Liver (tissue), 9 donors: ENCODE measurements around the gene TMEFF1. TPM values are rescaled to one million over a fixed set of nuclear protein-coding genes. Genes with fewer than 3 reads are reported as not detected.

Source experiments
- DNase-seq: peaks from one replicate; pipeline ENCODE4 v3.0.0-alpha.2; 2017; ENCODE audit warnings: low spot score
- H3K27ac ChIP-seq, 2 donors: one replicate each; pipeline ENCODE4 v1.7.0; 2013; ENCODE audit warnings: inconsistent platforms in 2 of 2, low read length in 2 of 2, control low read depth in 1 of 2, low read depth in 1 of 2, mild to moderate bottlenecking in 1 of 2
- H3K27me3 ChIP-seq, 4 donors: one replicate each; pipeline versions ENCODE4 v1.6.1 to v1.7.0; 2013; ENCODE audit warnings: low read length in 3 of 4, inconsistent platforms in 1 of 4, mild to moderate bottlenecking in 1 of 4, moderate library complexity in 1 of 4; ENCODE audit not compliant: control insufficient read depth in 4 of 4, insufficient read depth in 4 of 4
- H3K36me3 ChIP-seq, 4 donors: one replicate each; pipeline versions ENCODE4 v1.6.1 to v1.7.0; 2013; ENCODE audit warnings: low read length in 3 of 4, mild to moderate bottlenecking in 3 of 4, low read depth in 1 of 4, moderate library complexity in 1 of 4; ENCODE audit not compliant: control insufficient read depth in 4 of 4, insufficient read depth in 3 of 4
- H3K4me1 ChIP-seq, 4 donors: one replicate each; pipeline versions ENCODE4 v1.6.1 to v1.7.0; 2013; ENCODE audit warnings: low read length in 3 of 4, mild to moderate bottlenecking in 3 of 4, moderate library complexity in 1 of 4; ENCODE audit not compliant: control insufficient read depth in 4 of 4, insufficient read depth in 4 of 4
- H3K4me3 ChIP-seq, 3 donors: one replicate each; pipeline versions ENCODE4 v1.6.1 to v1.7.0; 2013; ENCODE audit warnings: low read length in 3 of 3, control low read depth in 1 of 3, low read depth in 1 of 3, mild to moderate bottlenecking in 1 of 3
- H3K9ac ChIP-seq, 2 donors: one replicate each; pipeline ENCODE4 v1.7.0; 2013; ENCODE audit warnings: low read length in 2 of 2, mild to moderate bottlenecking in 2 of 2, moderate library complexity in 2 of 2, control low read depth in 1 of 2, low read depth in 1 of 2
- H3K9me3 ChIP-seq, 4 donors: one replicate each; pipeline versions ENCODE4 v1.6.1 to v1.7.0; 2013; ENCODE audit warnings: low read length in 3 of 4; ENCODE audit not compliant: control insufficient read depth in 4 of 4
- ATF3 ChIP-seq: IDR thresholded peaks from 2 replicates; pipeline ENCODE4 v1.6.1; 2016; ENCODE audit warnings: antibody characterized with exemption
- CTCF ChIP-seq: fragments of 150-350 bp; IDR thresholded peaks from 2 replicates; pipeline ENCODE4 v1.5.1; 2017; ENCODE audit warnings: improper control_type of control experiment, low read depth, low read length; ENCODE audit not compliant: missing input control
- EGR1 ChIP-seq, 2 donors: IDR thresholded peaks; 2 replicates each; pipeline ENCODE4 v1.6.1; 2016 to 2018; ENCODE audit warnings: antibody characterized with exemption in 2 of 2, low read depth in 2 of 2
- FOXA1 ChIP-seq: IDR thresholded peaks from 2 replicates; pipeline ENCODE4 v1.6.1; 2016; ENCODE audit warnings: antibody characterized with exemption
- FOXA2 ChIP-seq: IDR thresholded peaks from 2 replicates; pipeline ENCODE4 v1.6.1; 2016; ENCODE audit warnings: antibody characterized with exemption
- GABPA ChIP-seq, 2 donors: IDR thresholded peaks in 1 of 2; conservative IDR thresholded peaks in 1 of 2; 2 replicates each; pipeline ENCODE4 v1.6.1; 2016; ENCODE audit warnings: antibody characterized with exemption in 2 of 2, mild to moderate bottlenecking in 1 of 2, moderate library complexity in 1 of 2
- HNF4A ChIP-seq, 2 donors: conservative IDR thresholded peaks; 2 replicates each; pipeline ENCODE4 v1.6.1; 2016; ENCODE audit warnings: antibody characterized with exemption in 2 of 2, mild to moderate bottlenecking in 2 of 2
- HNF4G ChIP-seq: IDR thresholded peaks from 2 replicates; pipeline ENCODE4 v1.6.1; 2016; ENCODE audit warnings: antibody characterized with exemption
- JUND ChIP-seq, 2 donors: IDR thresholded peaks; 2 replicates each; pipeline ENCODE4 v1.6.1; 2016; ENCODE audit warnings: antibody characterized with exemption in 2 of 2
- MAX ChIP-seq: IDR thresholded peaks from 2 replicates; pipeline ENCODE4 v1.6.1; 2016; ENCODE audit warnings: antibody characterized with exemption
- NR2F2 ChIP-seq: IDR thresholded peaks from 2 replicates; pipeline ENCODE4 v1.6.1; 2016; ENCODE audit warnings: antibody characterized with exemption
- RAD21 ChIP-seq, 2 donors: IDR thresholded peaks; 2 replicates each; pipeline ENCODE4 v1.6.1; 2016; ENCODE audit warnings: antibody characterized with exemption in 2 of 2, mild to moderate bottlenecking in 2 of 2
- REST ChIP-seq: IDR thresholded peaks from 2 replicates; pipeline ENCODE4 v1.6.1; 2016; ENCODE audit warnings: antibody characterized with exemption, mild to moderate bottlenecking
- RXRA ChIP-seq, 2 donors: IDR thresholded peaks; 2 replicates each; pipeline ENCODE4 v1.6.1; 2017 to 2018; ENCODE audit warnings: antibody characterized with exemption in 2 of 2, mild to moderate bottlenecking in 1 of 2
- SP1 ChIP-seq: IDR thresholded peaks from 2 replicates; pipeline ENCODE4 v1.6.1; 2018; ENCODE audit warnings: antibody characterized with exemption, mild to moderate bottlenecking
- TAF1 ChIP-seq: conservative IDR thresholded peaks from 2 replicates; pipeline ENCODE4 v1.6.1; 2016; ENCODE audit warnings: antibody characterized with exemption, mild to moderate bottlenecking
- YY1 ChIP-seq: IDR thresholded peaks from 2 replicates; pipeline ENCODE4 v1.6.1; 2016; ENCODE audit warnings: antibody characterized with exemption, mild to moderate bottlenecking
- ZBTB33 ChIP-seq: IDR thresholded peaks from 2 replicates; pipeline ENCODE4 v1.6.1; 2016; ENCODE audit warnings: antibody characterized with exemption
- WGBS: extraction: QIAGEN DNeasy Blood & Tissue Kit; methylation state at CpG from one replicate; pipeline ENCODE4 v1.1.7; 2013; 5-methylcytosine and 5-hydroxymethylcytosine counted together
- polyA plus RNA-seq, 2 donors: library from polyadenylated mRNA; stranded (reverse) in 1 of 2; unstranded in 1 of 2; fragments of 200-250 nt in 1 of 2; fragments of >200 nt in 1 of 2; fragmentation: Nextera tagmentation in 1 of 2; extraction: Ambion mirVana in 1 of 2; gene quantifications; one replicate each; pipeline versions ENCODE4 v1.2.1 to v1.2.3, GENCODE V29; 2013 to 2015
- total RNA-seq, 2 donors: library from RNA; depleted of rRNA; stranded (reverse); fragments of >200 nt; gene quantifications; one replicate each; pipeline ENCODE4 v1.2.3, GENCODE V29; 2014
- donor health status: healthy.
- donor health status: healthy.
- donor health status: healthy.
- donor health status: healthy.
- donor health status: healthy.

TMEFF1 gene
- total and polyA plus RNA-seq, 4 donors = not detected

GRCh38 chr9:100597236-100597635 is 124.3 kb downstream of the TMEFF1 start:
- 52% methylated on average over 6 of the region's 6 CpGs for WGBS
- Histone ChIP-seq H3K27me3 (no peaks in the 10 kb centered on the region), H3K27ac (no peak overlapping the region), H3K4me1 (peaks cover 0 to 7% (median 5%) of the 10 kb centered on the region in 4 donors), H3K4me3 (no peak overlapping the region), H3K36me3 (no peaks in the 10 kb centered on the region), H3K9ac (no peak overlapping the region), H3K9me3 (no peaks in the 10 kb centered on the region)
- DNase-seq = no peak
- no peak for TF ChIP-seq SP1
- TF ChIP-seq NR2F2 = no peak
- TF ChIP-seq HNF4A (conservative IDR thresholded peaks at IDR 0.05) = no peak
- TF ChIP-seq GABPA (IDR thresholded peaks at IDR 0.05 in 1 of 2, conservative IDR thresholded peaks at IDR 0.05 in 1 of 2) = no peak
- no peak for TF ChIP-seq RAD21 (IDR thresholded peaks at IDR 0.05)
- no peak for TF ChIP-seq YY1
- TF ChIP-seq FOXA1 = no peak
- TF ChIP-seq RXRA (IDR thresholded peaks at IDR 0.05) = no peak
- TF ChIP-seq REST = no peak
- no peak for TF ChIP-seq CTCF
- no peak for TF ChIP-seq ZBTB33
- TF ChIP-seq JUND (IDR thresholded peaks at IDR 0.05) = no peak
- no peak for TF ChIP-seq ATF3
- TF ChIP-seq TAF1 = no peak
- TF ChIP-seq FOXA2 = no peak
- TF ChIP-seq EGR1 (IDR thresholded peaks at IDR 0.05; ENCODE audit: low read depth in 2 of 2) = no peak
- TF ChIP-seq HNF4G = no peak
- TF ChIP-seq MAX = no peak
